ENCODE data around the gene GATAD2B.
"Not testable (repeated sequence)": the region's sequence is repeated elsewhere in the genome, so short reads cannot be mapped to it uniquely, and the experiment has no call there.

GATAD2B gene

GRCh38 chr1:153790966-153791647 lies 131.7 kb downstream of the GATAD2B start:
- peak overlapping the region; percentile 7 for H3K4me3 ChIP-seq (ENCODE audit: low read depth, low read length)
- peak; percentile 94 for DNase-seq (ENCODE audit: low read depth)
- no peak for TF ChIP-seq CTCF (conservative IDR thresholded peaks at IDR 0.05; ENCODE audit: low read depth, low read length)

- peak; percentile 59 for DNase-seq (ENCODE audit: low read depth)
- no peak for TF ChIP-seq CTCF (conservative IDR thresholded peaks at IDR 0.05; ENCODE audit: low read depth, low read length)
- peak overlapping the region; percentile 11 for H3K4me3 ChIP-seq (ENCODE audit: low read depth, low read length)
Observed at GRCh38 chr1:153790313-153790965, 132.3 kb downstream of the GATAD2B start.

GRCh38 chr1:153789478-153790034 lies 133.2 kb downstream of the GATAD2B start:
- DNase-seq (ENCODE audit: low read depth) = no peak
- TF ChIP-seq CTCF (conservative IDR thresholded peaks at IDR 0.05; ENCODE audit: low read depth, low read length) = no peak
- no peak overlapping the region for H3K4me3 ChIP-seq (ENCODE audit: low read depth, low read length)

GRCh38 chr1:153786038-153786790 lies 136.6 kb downstream of the GATAD2B start:
- no peak for TF ChIP-seq CTCF (conservative IDR thresholded peaks at IDR 0.05; ENCODE audit: low read depth, low read length)
- H3K4me3 ChIP-seq (ENCODE audit: low read depth, low read length) = no peak overlapping the region
- no peak for DNase-seq (ENCODE audit: low read depth)

GRCh38 chr1:153783233-153784190 lies 139.3 kb downstream of the GATAD2B start:
- TF ChIP-seq CTCF (conservative IDR thresholded peaks at IDR 0.05; ENCODE audit: low read depth, low read length) = peak; percentile 15
- peak overlapping the region; percentile 75 for H3K4me3 ChIP-seq (ENCODE audit: low read depth, low read length)
- DNase-seq (ENCODE audit: low read depth) = peak; percentile 94

GRCh38 chr1:153782648-153783047 lies 140.1 kb downstream of the GATAD2B start:
- peak overlapping the region; percentile 75 for H3K4me3 ChIP-seq (ENCODE audit: low read depth, low read length)
- not testable (repeated sequence) for DNase-seq (ENCODE audit: low read depth)
